Activated CD4-positive, alpha-beta T cell treated with anti-CD3 and anti-CD28 coated beads, Interleukin-2, amount 10 ng/mL, durations not matched to agents 7 days and 5 days (primary cell): ENCODE results near the gene CCL2. TPM values are rescaled to one million over a fixed set of nuclear protein-coding genes. Genes with fewer than 3 reads are reported as not detected.
"Not testable (repeated sequence)": the region's sequence is repeated elsewhere in the genome, so short reads cannot be mapped to it uniquely, and the experiment has no call there.

ENCODE experiments used
- CTCF ChIA-PET: fragments of 350-600 bp; sonication (Branson Sonifier 250); formaldehyde crosslinking; loops from one replicate; lab custom pipeline; 2021; ENCODE audit warnings: antibody characterized with exemption; lab: Charles Lee
- POLR2A ChIA-PET: fragments of 350-600 bp; sonication (Branson Sonifier 250); formaldehyde crosslinking; loops from one replicate; lab custom pipeline; 2021; ENCODE audit warnings: antibody characterized with exemption; lab: Charles Lee
- DNase-seq: peaks from one replicate; pipeline ENCODE4 v3.0.0-alpha.2; 2020
- H3K27ac Mint-ChIP-seq: one replicate; pipeline ENCODE4 v1.8.0; 2021; ENCODE audit warnings: mild to moderate bottlenecking, moderate library complexity, mixed read lengths
- H3K27me3 Mint-ChIP-seq: one replicate; pipeline ENCODE4 v1.8.0; 2021; ENCODE audit warnings: mixed read lengths
- H3K36me3 Mint-ChIP-seq: one replicate; pipeline ENCODE4 v1.8.0; 2021; ENCODE audit warnings: low read depth, mixed read lengths
- H3K4me1 Mint-ChIP-seq: one replicate; pipeline ENCODE4 v1.8.0; 2021; ENCODE audit warnings: mixed read lengths
- H3K4me3 Mint-ChIP-seq: one replicate; pipeline ENCODE4 v1.8.0; 2021; ENCODE audit warnings: mild to moderate bottlenecking, moderate library complexity, mixed read lengths
- H3K9me3 Mint-ChIP-seq: one replicate; pipeline ENCODE4 v1.8.0; 2021; ENCODE audit warnings: mixed read lengths
- total RNA-seq, 2 experiments: library from RNA; stranded (reverse); gene quantifications; one replicate each; pipeline ENCODE4 v1.2.3, GENCODE V29; 2021

Gene CCL2
- total RNA-seq, 2 experiments from 2014 or later = not detected

DNA sequence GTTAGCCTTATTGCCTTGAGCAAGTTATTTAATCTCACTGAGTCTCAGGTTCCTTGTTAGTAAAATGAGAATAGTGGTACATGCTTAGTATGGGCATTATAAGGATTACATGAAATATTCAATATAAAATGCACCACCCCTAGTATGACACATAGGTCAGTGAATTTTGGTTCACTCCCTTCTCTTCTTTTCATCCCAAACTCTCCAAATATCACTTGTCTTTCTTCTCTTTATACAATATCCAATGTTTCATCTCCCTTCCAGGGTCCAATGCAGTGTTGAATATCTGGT, 28.4 kb upstream of the CCL2 start:
- Mint-ChIP-seq H3K36me3 (no peaks in the 10 kb centered on the region), H3K27ac (no peak overlapping the region), H3K27me3 (peaks cover 34% of the 10 kb centered on the region), H3K4me1 (no peaks in the 10 kb centered on the region), H3K9me3 (peaks cover 4% of the 10 kb centered on the region), H3K4me3 (no peak overlapping the region)
- DNase-seq = no peak
- ChIA-PET CTCF (interaction anchor here (1.6 kb wide), 1 partner anchor 12 kb away, joined by 4 read pairs; no protein-coding TSS in a partner anchor), POLR2A (no interaction called here)

GRCh38 chr17:34227293-34227692, 27.8 kb upstream of the CCL2 start:
- H3K27me3 Mint-ChIP-seq = peaks cover 34% of the 10 kb centered on the region
- H3K4me3 Mint-ChIP-seq, H3K9me3 Mint-ChIP-seq, POLR2A ChIA-PET, DNase-seq, H3K36me3 Mint-ChIP-seq, H3K27ac Mint-ChIP-seq, H3K4me1 Mint-ChIP-seq: not testable (repeated sequence)
- CTCF ChIA-PET = interaction anchor here (1.6 kb wide), 1 partner anchor 11 kb away, joined by 4 read pairs; no protein-coding TSS in a partner anchor

DNA sequence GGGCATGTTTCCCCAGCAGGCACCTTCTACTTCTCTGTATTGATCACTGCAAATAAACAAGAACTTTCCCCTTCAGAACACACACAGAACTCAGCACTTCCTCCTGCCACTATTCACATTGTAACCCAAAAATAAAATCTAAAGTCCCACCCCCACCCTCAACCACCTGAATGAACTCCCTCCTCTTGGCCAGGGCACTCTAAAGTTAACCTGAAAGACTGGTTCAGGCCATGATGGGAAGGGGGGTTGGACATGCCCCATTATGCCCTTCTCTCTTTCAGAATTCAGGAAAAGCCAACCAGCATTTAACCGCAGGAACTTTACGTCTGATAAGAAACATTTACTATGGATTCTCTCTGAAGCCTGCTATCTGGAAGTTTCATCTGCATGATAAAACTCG, 27.4 kb upstream of the CCL2 start:
- Mint-ChIP-seq H3K27me3 (peaks cover 33% of the 10 kb centered on the region), H3K27ac (no peak overlapping the region), H3K9me3 (peaks cover 4% of the 10 kb centered on the region), H3K36me3 (no peaks in the 10 kb centered on the region), H3K4me1 (no peaks in the 10 kb centered on the region), H3K4me3 (no peak overlapping the region)
- CTCF ChIA-PET = no interaction called here
- no peak for DNase-seq
- POLR2A ChIA-PET = no interaction called here

DNA sequence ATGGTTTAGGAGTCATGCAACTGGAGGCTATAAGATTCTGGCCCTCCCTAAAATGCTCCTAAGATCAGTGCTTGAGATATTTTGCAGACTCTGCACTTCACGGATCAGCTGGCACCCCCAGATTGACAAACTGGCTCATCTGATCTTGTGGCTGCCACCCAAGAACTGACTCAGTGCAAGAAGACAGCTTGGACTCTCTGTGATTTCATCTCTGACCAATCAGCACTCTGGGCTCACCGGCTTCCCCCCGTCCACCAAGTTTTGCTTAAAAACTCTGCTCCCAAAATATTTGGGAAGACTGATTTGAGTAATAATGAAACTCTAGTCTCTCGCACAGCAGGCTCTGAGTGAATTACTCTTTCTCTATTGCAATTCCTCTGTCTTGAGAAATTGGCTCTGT, 26.3 kb upstream of the CCL2 start:
- H3K4me1 Mint-ChIP-seq = no peaks in the 10 kb centered on the region
- no peaks in the 10 kb centered on the region for H3K36me3 Mint-ChIP-seq
- H3K27ac Mint-ChIP-seq = no peak overlapping the region
- peaks cover 36% of the 10 kb centered on the region for H3K27me3 Mint-ChIP-seq
- H3K9me3 Mint-ChIP-seq = peaks cover 4% of the 10 kb centered on the region
- CTCF ChIA-PET = no interaction called here
- no peak for DNase-seq
- no peak overlapping the region for H3K4me3 Mint-ChIP-seq
- POLR2A ChIA-PET = no interaction called here

GRCh38 chr17:34230342-34230741, 24.7 kb upstream of the CCL2 start:
- ChIA-PET POLR2A (no interaction called here), CTCF (interaction anchor here (0.6 to 0.8 kb wide), 2 partner anchors 131 to 1165 kb away, joined by 3 to 4 read pairs; no protein-coding TSS in a partner anchor)
- Mint-ChIP-seq H3K27me3 (peaks cover 34% of the 10 kb centered on the region), H3K27ac (no peak overlapping the region), H3K36me3 (no peaks in the 10 kb centered on the region), H3K4me1 (no peaks in the 10 kb centered on the region), H3K9me3 (peaks cover 4% of the 10 kb centered on the region), H3K4me3 (no peak overlapping the region)
- DNase-seq = no peak

GRCh38 chr17:34234616-34235015, 20.5 kb upstream of the CCL2 start:
- H3K27me3 Mint-ChIP-seq = peaks cover 19% of the 10 kb centered on the region
- POLR2A ChIA-PET = no interaction called here
- no peaks in the 10 kb centered on the region for H3K4me1 Mint-ChIP-seq
- no peak overlapping the region for H3K4me3 Mint-ChIP-seq
- H3K9me3 Mint-ChIP-seq = peaks cover 2% of the 10 kb centered on the region
- H3K36me3 Mint-ChIP-seq = no peaks in the 10 kb centered on the region
- no peak for DNase-seq
- H3K27ac Mint-ChIP-seq = no peak overlapping the region
- CTCF ChIA-PET = no interaction called here

GRCh38 chr17:34235389-34236028, 19.6 kb upstream of the CCL2 start:
- Mint-ChIP-seq H3K4me1 (no peaks in the 10 kb centered on the region), H3K36me3 (no peaks in the 10 kb centered on the region), H3K4me3 (no peak overlapping the region), H3K9me3 (peaks cover 1% of the 10 kb centered on the region), H3K27ac (no peak overlapping the region), H3K27me3 (peaks cover 23% of the 10 kb centered on the region)
- CTCF ChIA-PET = no interaction called here
- no peak for DNase-seq
- POLR2A ChIA-PET = no interaction called here

GRCh38 chr17:34236281-34236892, 18.7 kb upstream of the CCL2 start:
- Mint-ChIP-seq H3K36me3 (no peaks in the 10 kb centered on the region), H3K4me3 (no peak overlapping the region), H3K9me3 (no peaks in the 10 kb centered on the region), H3K4me1 (no peaks in the 10 kb centered on the region), H3K27ac (no peak overlapping the region), H3K27me3 (peaks cover 16% of the 10 kb centered on the region)
- CTCF ChIA-PET = no interaction called here
- POLR2A ChIA-PET = no interaction called here
- no peak for DNase-seq

- H3K4me3 Mint-ChIP-seq = no peak overlapping the region
- ChIA-PET POLR2A (no interaction called here), CTCF (no interaction called here)
- DNase-seq = no peak
- H3K36me3 Mint-ChIP-seq = no peaks in the 10 kb centered on the region
- no peaks in the 10 kb centered on the region for H3K4me1 Mint-ChIP-seq
- H3K9me3 Mint-ChIP-seq = no peaks in the 10 kb centered on the region
- H3K27ac Mint-ChIP-seq = no peak overlapping the region
- peaks cover 15% of the 10 kb centered on the region for H3K27me3 Mint-ChIP-seq
Measured at GRCh38 chr17:34237458-34237857, 17.6 kb upstream of the CCL2 start.

DNA sequence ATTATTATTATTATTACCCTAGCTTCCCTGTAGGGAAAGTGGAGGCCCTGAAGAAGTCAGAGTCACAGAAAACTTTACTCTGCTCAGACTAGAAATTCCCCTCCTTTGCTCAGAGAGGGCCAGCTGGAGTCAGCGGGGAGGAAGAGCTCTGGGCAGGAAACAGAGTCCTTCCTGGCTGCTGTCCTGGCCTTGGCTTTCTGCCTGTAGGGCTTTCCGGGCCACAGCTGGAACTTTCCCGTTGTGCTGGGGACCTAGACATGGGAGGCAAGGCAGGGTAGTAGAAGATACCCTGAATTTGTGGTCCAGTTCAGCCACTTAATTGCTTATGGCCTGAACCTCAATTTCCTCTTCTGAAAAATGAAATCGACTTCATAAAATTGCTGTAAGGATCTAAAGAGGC, 14.0 kb upstream of the CCL2 start:
- no peak overlapping the region for H3K27ac Mint-ChIP-seq
- ChIA-PET CTCF (no interaction called here), POLR2A (no interaction called here)
- no peaks in the 10 kb centered on the region for H3K9me3 Mint-ChIP-seq
- no peak overlapping the region for H3K4me3 Mint-ChIP-seq
- H3K4me1 Mint-ChIP-seq = no peaks in the 10 kb centered on the region
- H3K36me3 Mint-ChIP-seq = no peaks in the 10 kb centered on the region
- peaks cover 8% of the 10 kb centered on the region for H3K27me3 Mint-ChIP-seq
- no peak for DNase-seq

- Mint-ChIP-seq H3K9me3 (no peaks in the 10 kb centered on the region), H3K27me3 (peaks cover 9% of the 10 kb centered on the region), H3K4me3 (no peak overlapping the region), H3K36me3 (no peaks in the 10 kb centered on the region), H3K4me1 (no peaks in the 10 kb centered on the region), H3K27ac (no peak overlapping the region)
- ChIA-PET CTCF (no interaction called here), POLR2A (no interaction called here)
- DNase-seq = no peak
Measured at GRCh38 chr17:34242587-34243363, 12.3 kb upstream of the CCL2 start.

GRCh38 chr17:34243364-34244320, 11.4 kb upstream of the CCL2 start:
- Mint-ChIP-seq H3K27ac (no peak overlapping the region), H3K4me3 (no peak overlapping the region), H3K36me3 (no peaks in the 10 kb centered on the region), H3K4me1 (no peaks in the 10 kb centered on the region), H3K9me3 (no peaks in the 10 kb centered on the region), H3K27me3 (peaks cover 9% of the 10 kb centered on the region)
- DNase-seq = no peak
- ChIA-PET POLR2A (no interaction called here), CTCF (no interaction called here)
